Endothelial cell of umbilical vein (primary cell): ENCODE results near the gene GET4.

ENCODE experiments used
- EZH2 ChIP-seq: IDR thresholded peaks from 2 replicates; pipeline ENCODE4 v1.6.1; 2012; ENCODE audit warnings: borderline replicate concordance, low read depth, mild to moderate bottlenecking, moderate library complexity, low read length, inconsistent platforms; ENCODE audit not compliant: severe bottlenecking
- JUN ChIP-seq: IDR thresholded peaks from 2 replicates; pipeline ENCODE4 v1.6.1; 2011; ENCODE audit warnings: borderline replicate concordance, low read depth; ENCODE audit not compliant: insufficient read length, insufficient read depth
- MAX ChIP-seq: IDR thresholded peaks from 2 replicates; pipeline ENCODE4 v1.6.1; 2011; ENCODE audit not compliant: insufficient read depth, insufficient read length
- MYC ChIP-seq: IDR thresholded peaks from one replicate; pipeline ENCODE4 v1.6.1; 2011; ENCODE audit warnings: mild to moderate bottlenecking, low read depth, low read length
- POLR2A ChIP-seq: IDR thresholded peaks from 2 replicates; pipeline ENCODE4 v1.6.1; 2012; ENCODE audit warnings: low read depth, mild to moderate bottlenecking, control low read depth, low read length
- POLR2AphosphoS5 ChIP-seq: IDR thresholded peaks from 2 replicates; pipeline ENCODE4 v1.6.1; 2012; ENCODE audit warnings: low read depth, mild to moderate bottlenecking, control low read depth, low read length, moderate library complexity; ENCODE audit not compliant: insufficient read depth
- TF ChIP-seq, protein P1 (sequence below), 2 donors: IDR thresholded peaks; 1 replicate in 1 of 2; 2 replicates in 1 of 2; pipeline ENCODE4 v1.5.1; 2011; ENCODE audit warnings: low read length in 2 of 2, mild to moderate bottlenecking in 2 of 2, moderate library complexity in 2 of 2, control low read depth in 1 of 2, inconsistent platforms in 1 of 2, low read depth in 1 of 2; ENCODE audit not compliant: insufficient read depth in 1 of 2; ENCODE audit errors: extremely low read depth in 1 of 2

DNA sequence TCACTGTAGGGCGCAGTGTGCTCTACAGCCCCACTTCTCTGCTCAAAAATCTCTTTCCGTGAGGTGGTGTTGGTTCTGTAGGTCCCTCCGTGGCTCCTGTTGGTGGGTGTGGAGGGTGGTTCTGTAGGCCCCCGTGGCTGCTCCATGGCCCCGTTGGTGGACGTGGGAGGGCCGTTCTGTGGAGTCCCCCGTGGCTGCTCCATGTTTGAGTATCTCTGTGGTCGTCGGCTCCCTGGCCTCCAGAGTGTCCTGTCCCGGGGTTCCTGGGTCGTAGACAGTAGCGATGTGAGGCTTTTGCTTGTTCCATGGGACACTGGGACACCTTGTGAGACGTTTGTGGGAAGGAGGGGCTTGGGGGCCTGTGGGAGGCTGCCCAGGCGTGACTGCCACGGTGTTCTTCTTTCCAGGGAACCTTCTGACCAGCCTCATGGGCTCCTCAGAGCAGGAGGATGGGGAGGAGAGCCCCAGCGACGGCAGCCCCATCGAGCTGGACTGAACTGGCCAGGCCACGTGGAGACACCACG, 18.6 kb downstream of the GET4 start:
- TF ChIP-seq POLR2A (no peak), MAX (no peak), POLR2AphosphoS5 (no peak), EZH2 (no peak), JUN (no peak), MYC (no peak)
- TF ChIP-seq, protein P1, sequence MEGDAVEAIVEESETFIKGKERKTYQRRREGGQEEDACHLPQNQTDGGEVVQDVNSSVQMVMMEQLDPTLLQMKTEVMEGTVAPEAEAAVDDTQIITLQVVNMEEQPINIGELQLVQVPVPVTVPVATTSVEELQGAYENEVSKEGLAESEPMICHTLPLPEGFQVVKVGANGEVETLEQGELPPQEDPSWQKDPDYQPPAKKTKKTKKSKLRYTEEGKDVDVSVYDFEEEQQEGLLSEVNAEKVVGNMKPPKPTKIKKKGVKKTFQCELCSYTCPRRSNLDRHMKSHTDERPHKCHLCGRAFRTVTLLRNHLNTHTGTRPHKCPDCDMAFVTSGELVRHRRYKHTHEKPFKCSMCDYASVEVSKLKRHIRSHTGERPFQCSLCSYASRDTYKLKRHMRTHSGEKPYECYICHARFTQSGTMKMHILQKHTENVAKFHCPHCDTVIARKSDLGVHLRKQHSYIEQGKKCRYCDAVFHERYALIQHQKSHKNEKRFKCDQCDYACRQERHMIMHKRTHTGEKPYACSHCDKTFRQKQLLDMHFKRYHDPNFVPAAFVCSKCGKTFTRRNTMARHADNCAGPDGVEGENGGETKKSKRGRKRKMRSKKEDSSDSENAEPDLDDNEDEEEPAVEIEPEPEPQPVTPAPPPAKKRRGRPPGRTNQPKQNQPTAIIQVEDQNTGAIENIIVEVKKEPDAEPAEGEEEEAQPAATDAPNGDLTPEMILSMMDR (IDR thresholded peaks at IDR 0.05; ENCODE audit: extremely low read depth in 1 of 2, insufficient read depth in 1 of 2, low read depth in 1 of 2, low read length in 2 of 2) = no peak
